Kidney glomerular epithelial cell (primary cell): ENCODE measurements around the gene ERBIN.
"Not testable (repeated sequence)": the region's sequence is repeated elsewhere in the genome, so short reads cannot be mapped to it uniquely, and the experiment has no call there.

Experiments
- DNase-seq: peaks from one replicate; lab custom pipeline; 2025; lab: John Stamatoyannopoulos, UW

Gene ERBIN

DNA sequence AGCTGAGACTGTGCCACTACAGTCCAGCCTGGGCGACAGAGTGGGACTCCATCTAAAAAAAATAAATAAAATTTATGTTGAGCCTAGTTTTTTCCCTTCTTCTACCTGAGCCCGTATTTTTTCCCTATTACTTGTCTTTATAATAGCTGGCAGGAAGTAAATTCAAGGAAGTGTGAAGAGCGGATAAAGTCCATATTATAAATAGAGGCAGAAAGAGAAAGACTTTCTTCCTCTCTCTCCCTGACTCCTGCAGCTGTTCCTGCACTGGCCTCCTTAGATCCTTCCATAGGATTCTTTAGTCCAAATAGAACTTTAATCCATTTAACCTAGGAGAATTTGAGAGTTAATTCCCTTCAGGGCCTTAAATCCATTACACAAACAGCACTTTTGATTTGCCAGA lies 10.3 kb upstream of the ERBIN start:
- DNase-seq = no peak

DNA sequence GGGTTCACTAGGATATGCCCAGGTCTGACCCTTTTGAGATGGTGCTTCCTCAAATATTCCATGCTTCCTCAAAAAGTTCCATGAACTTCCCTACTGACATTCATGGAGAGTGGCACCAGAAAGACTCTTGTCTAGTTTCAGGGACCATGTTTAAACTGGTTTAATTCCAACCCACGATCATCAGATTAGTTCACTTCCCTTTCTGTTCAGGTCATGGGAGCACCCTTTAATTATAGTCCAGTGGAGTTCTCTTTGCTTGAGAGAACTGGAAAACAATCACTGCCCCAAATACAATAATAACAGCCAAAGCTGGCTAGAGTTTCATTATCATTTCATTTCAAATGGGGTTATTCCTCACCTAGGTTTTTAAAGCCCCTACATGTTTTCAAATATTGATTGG lies 9.7 kb upstream of the ERBIN start:
- no peak for DNase-seq

- DNase-seq = no peak
These were observed 6.6 kb upstream of the ERBIN start for GRCh38 chr5:65919773-65920172.

- DNase-seq = no peak
These were observed 3.0 kb upstream of the ERBIN start for GRCh38 chr5:65923339-65923738.

DNA sequence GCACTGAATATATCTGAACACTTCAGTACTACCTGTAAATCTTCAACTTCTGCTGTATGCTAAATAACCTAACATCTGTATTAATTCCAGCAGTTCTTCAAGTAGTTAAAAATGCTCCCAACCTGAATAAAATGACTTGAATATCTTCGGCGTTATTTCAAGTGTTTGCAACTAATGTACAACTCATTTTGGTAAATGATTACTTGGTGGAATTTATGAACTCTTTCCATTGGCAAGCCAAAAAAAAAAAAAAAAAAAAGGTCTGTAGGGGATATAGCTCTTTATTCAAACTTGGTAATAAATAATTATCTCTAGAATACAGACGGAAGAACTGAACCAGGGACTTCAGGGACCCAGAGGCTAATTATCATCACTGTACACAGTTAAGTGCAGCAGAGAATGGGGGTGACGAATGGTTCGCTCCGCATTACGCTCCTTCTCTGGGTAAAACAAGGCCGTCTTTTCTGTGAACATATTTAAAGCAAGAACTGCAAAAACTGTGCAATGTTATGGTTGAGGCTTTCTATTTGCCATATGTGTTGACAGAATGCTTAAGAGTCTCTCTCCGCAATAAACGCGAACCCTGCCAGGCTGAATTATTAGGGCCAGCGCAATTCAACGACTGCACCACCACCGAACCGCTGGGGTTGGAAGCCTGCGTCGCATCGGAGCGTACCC lies 1.9 kb upstream of the ERBIN start:
- DNase-seq = no peak

DNA sequence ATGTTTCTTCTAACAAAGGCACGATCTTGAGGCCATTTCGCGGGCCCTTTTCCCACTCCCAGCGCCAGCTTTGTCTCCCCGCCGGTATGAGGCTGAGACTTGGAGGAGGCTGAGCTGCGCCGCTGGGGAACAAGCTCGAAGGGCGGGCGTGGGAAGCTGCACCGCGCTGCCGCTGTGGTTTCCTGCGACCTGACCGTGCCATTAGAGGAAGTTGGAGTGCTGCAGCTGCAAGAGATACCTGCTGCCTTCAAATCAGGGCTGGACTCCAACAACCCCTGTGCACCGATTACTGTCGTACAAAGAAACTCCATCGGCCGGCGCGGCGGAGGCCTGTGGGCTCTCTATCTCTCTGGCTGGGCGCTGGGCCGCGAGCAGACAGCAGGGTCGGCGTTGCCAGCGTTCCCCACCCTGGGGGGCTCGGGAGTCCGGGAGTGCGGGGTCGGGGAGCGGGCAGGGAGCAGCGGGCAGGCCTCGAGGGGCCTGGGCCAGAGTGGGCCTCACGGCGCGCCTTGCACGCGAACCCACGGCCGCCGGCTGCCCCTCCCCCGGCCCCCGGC lies 1.3 kb upstream of the ERBIN start:
- peak; percentile 62 for DNase-seq

DNA sequence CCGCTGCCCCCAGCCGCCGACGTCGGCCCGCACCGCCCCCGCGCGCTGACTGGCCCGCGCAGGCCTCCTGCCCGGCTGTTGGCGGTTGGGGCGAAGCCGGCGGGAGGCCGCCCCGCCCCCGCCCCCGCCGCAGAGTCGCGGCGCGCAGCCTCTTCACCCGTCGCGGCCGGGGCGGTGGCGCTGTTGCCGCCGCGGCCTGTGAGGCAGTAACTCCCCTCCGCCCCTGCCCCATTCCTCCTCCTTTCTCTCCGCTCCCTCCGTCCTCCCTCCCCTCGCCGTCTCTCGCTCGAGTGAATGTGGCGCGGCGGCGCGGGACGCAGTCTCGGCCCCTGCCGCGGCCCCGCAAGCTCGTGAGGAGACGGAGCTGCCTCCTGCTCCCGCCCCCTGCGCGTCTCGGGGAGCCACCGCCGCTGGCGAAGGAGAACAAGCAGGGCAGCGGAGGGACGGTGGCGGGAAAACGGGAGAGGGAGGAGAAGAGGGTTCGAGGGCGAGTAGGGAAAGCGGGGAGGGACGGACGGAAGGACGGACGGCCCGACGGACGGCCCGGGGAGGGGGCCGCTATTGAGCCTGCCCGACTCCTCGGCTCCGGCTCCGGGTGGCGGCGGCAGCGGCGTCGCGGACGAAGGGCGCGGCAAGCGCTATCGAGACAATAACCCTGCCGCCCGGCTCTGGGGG lies 637 bp upstream of the ERBIN start:
- DNase-seq = peak; percentile 83

DNA sequence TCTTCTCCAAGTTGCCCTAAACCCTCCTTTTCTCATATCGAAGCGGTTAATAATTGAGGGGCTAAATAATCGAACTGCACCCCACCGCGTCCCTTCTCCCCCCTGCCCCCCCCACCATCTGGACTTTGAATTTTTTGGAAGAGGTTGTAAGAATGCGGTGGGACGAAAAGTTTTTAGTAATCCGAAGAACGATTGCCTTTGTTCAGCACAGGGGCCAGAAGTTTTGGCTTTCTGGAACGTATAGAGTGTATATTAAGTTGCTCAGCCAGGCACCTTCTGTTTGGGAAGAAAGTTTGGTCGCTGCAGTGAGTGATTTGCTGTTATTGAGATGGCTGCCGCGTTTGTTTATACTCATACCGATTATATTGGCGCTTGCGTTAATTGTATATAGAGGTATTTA lies 518 bp downstream of the ERBIN start:
- DNase-seq = no peak

- DNase-seq = peak; percentile 84
These were observed 1.3 kb downstream of the ERBIN start for GRCh38 chr5:65927503-65928321.

DNA sequence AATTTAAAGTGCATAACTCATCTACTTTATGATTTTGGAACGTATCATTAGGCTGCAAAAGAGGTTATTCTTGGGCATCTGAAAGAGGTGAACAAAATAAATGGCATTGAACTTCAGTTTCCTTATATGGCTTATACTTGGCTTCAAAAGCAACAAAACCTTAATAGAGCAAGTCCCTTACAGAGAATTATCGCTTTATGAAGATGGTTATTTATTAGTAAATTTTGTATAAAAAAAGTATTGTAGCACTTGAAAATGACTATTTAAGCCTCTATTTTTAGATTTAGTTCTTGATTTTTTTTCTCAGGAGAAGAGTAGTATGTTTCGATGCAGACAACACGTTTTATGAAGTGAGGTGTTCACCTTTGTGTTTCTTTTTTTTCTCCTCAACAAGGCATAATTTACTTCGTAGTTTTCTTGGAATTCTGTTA lies 2.0 kb downstream of the ERBIN start:
- no peak for DNase-seq

- no peak for DNase-seq
These were observed 2.5 kb downstream of the ERBIN start for GRCh38 chr5:65928860-65929259.

DNA sequence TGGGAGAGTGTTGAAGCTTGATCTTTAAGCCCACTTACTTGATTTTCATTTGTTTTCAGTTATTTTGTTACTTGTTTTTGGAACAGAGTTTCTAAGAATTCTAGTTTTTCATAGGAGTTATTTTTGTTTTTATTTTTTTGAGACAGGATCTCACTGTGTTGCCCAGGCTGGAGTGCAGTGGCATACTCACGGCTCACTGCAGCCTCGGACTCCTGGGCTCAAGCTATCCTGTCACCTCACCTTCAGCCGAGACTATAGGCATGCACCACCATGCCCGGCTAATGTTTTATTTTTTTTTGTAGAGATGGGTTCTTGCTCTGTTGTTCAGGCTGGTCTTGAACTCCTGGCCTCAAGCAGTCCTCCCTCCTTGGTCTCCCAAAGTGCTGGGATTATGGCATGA lies 6.3 kb downstream of the ERBIN start:
- DNase-seq = no peak

- no peak for DNase-seq
These were observed 6.9 kb downstream of the ERBIN start for GRCh38 chr5:65933295-65933694.

GRCh38 chr5:65938256-65938655 lies 11.9 kb downstream of the ERBIN start:
- DNase-seq = no peak

GRCh38 chr5:65943771-65944170 lies 17.4 kb downstream of the ERBIN start:
- no peak for DNase-seq

DNA sequence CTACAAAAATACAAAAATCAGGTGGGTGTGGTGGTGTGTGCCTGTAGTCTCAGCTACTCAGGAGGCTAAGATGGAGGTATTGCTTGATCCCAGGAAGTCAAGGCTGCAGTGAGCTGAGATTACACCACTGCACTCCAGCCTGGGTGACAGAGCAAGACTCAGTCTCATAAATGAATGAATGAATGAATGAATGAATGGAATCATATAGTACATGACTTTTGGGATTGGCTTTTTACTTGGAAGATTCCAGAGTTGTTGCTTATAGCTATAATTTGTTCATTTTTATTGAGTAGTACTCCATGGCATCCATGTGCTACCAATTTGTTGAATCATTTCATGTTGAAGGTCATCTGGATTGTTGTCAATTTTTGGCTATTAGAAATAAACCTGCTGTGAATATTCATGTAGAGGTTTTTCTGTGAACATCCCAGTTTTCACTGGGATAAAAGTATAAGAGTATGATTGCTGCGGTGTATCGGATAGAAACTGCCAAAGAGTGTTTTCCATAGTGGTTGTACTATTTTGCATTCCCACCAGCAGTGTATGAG lies 19.9 kb downstream of the ERBIN start:
- DNase-seq = no peak

GRCh38 chr5:65948115-65948747 lies 21.9 kb downstream of the ERBIN start:
- no peak for DNase-seq

DNA sequence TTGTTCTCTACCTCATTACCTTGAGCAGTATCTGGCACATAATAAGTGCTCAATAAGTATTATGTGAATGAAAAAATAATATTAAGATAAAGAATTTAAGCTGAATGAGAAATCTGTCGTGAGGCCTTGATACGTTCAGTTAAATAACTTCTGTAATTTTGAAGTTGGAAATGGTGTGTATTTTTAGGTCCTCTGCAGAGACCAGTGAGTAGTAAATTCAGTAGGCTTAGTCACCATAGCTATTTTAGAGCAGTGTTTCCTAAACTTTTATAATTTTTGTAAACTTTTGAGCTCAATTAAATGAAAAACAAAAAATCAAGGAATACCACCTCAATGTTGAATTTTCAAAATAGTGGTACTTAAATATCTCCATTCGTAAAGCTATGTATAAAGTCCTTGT lies 25.0 kb downstream of the ERBIN start:
- no peak for DNase-seq

DNA sequence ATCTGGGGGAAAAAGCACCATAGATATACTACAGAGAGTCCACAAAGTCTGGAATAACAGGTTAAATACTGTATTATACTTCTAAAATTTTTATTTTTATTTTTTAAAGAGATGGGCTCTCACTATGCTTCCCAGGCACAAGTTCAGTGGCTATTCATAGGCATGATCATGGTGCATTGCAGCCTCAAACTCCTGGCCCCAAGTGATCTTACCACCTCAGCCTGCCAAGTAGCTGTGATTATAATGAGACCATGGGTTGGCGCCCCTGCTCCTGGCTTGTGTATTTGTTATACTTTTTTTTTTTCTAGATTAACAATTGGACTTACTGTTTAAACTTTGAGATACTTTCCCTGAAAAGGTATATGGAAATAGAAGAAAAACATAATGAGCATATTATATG lies 25.9 kb downstream of the ERBIN start:
- no peak for DNase-seq

GRCh38 chr5:65954200-65954599 lies 27.8 kb downstream of the ERBIN start:
- no peak for DNase-seq

DNA sequence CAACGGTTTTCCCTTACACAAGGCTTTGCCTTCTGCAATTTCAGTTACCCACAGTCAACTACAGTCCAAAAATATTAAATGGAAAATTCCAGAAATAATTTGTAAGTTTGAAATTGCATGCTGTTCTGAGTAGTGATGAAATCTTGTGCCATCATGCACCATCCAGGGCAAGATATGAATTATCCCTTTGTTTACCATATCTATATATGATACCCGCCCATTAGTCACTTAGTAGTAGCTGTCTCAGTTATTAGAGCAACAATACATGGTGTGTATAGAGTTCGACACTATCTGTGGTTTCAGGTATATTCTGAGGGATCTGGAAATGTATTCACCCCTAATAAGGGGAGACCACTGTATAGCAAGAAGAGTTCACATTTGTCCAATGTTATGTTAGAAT lies 29.4 kb downstream of the ERBIN start:
- no peak for DNase-seq

DNA sequence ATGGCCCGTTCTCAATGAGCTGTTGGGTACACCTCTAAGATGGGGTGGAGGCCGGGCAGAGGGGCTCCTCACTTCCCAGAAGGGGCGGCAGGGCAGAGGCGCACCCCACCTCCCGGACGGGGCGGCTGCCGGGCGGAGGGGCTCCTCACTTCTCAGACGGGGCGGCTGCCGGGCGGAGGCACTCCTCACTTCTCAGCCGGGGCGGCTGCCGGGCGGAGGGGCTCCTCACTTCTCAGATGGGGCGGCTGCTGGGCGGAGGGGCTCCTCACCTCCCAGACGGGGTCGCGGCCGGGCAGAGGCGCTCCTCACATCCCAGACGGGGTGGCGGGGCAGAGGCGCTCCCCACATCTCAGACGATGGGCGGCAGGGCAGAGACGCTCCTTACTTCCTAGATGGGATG lies 31.3 kb downstream of the ERBIN start:
- DNase-seq = not testable (repeated sequence)
